Suprapubic skin (tissue), 4 donors: Measurements from ENCODE around the gene PIKFYVE. TPM values are rescaled to one million over a fixed set of nuclear protein-coding genes. Genes with fewer than 3 reads are reported as not detected.

ENCODE experiments used
- DNase-seq, 2 donors: peaks; one replicate each; pipeline ENCODE4 v3.0.0-alpha.2; 2019; ENCODE audit warnings: low spot score in 2 of 2
- H3K27ac ChIP-seq: fragments of 200-600 bp; sonication (generic); one replicate; pipeline ENCODE4 v1.5.1; 2019
- H3K27me3 ChIP-seq: fragments of 200-600 bp; sonication (generic); one replicate; pipeline ENCODE4 v1.5.1; 2019
- H3K36me3 ChIP-seq: fragments of 200-600 bp; sonication (generic); one replicate; pipeline ENCODE4 v1.5.1; 2019
- H3K4me1 ChIP-seq: fragments of 200-600 bp; sonication (generic); one replicate; pipeline ENCODE4 v1.5.1; 2019
- H3K4me3 ChIP-seq: fragments of 200-600 bp; sonication (generic); one replicate; pipeline ENCODE4 v1.5.1; 2019; ENCODE audit warnings: mild to moderate bottlenecking
- H3K9me3 ChIP-seq: fragments of 200-600 bp; sonication (generic); one replicate; pipeline ENCODE4 v1.5.1; 2019
- EP300 ChIP-seq: sonication (generic); formaldehyde crosslinking; IDR thresholded peaks from one replicate; pipeline ENCODE4 v1.6.1; 2017; ENCODE audit warnings: antibody characterized with exemption
- POLR2A ChIP-seq, 2 donors: fragments of 450-650 bp; IDR thresholded peaks; one replicate each; pipeline ENCODE4 v1.6.1; 2017; ENCODE audit warnings: antibody characterized with exemption in 2 of 2, mild to moderate bottlenecking in 2 of 2, moderate library complexity in 2 of 2
- POLR2AphosphoS5 ChIP-seq, 3 donors: sonication (generic); formaldehyde crosslinking; IDR thresholded peaks; one replicate each; pipeline ENCODE4 v1.6.1; 2017; ENCODE audit warnings: antibody characterized with exemption in 3 of 3
- WGBS: methylation state at CpG from one replicate; pipeline ENCODE4 v1.1.5; 2018; 5-methylcytosine and 5-hydroxymethylcytosine counted together
- total RNA-seq, 4 donors: library from RNA; depleted of rRNA; stranded (reverse); fragments of >200 nt; gene quantifications; one replicate each; pipeline ENCODE4 v1.1.0, GENCODE V29; 2016
- TF ChIP-seq, protein P1 (sequence below), 2 donors: fragments of 200-600 bp in 1 of 2; fragments of 450-650 bp in 1 of 2; sonication (generic) in 1 of 2; IDR thresholded peaks; one replicate each; pipeline ENCODE4 v1.5.1; 2016 to 2019; ENCODE audit warnings: antibody characterized with exemption in 2 of 2, mild to moderate bottlenecking in 1 of 2, moderate library complexity in 1 of 2

Gene PIKFYVE
- total RNA-seq, 4 donors from 2014 or later: 25.0 to 55.9 (median 26.7) TPM

DNA sequence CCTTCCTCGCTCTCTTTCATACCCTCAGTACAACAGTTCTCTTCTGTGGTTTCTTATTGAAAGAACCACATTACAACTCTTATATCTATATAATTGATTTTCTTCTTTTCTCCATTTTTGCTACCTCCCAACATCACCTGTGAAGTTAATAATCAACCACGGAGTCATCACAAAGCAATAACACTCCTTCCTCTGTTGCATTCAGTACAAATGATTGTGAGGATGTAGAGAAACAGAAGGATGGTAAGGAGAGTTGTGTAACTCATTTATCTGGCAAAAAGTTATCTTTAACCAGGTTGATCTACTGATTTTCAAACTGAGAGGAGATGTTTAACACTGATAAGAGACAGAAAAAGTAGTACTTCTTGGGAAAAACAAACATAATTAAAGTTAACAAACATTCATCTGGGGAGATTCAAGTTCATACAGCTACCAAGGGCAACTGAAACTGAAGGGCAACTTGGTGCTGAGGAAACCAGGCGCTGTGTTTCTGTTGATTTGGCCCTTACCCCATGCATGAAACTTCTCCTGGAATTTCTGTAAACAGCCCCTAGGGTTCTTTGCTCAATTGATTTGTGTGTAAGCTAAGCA lies 25.3 kb upstream of the PIKFYVE start:
- no peaks in the 10 kb centered on the region for H3K4me1 ChIP-seq
- no peak overlapping the region for H3K4me3 ChIP-seq
- 90% methylated on average over 3 of the region's 3 CpGs for WGBS
- no peak for DNase-seq
- no peaks in the 10 kb centered on the region for H3K27me3 ChIP-seq
- no peak for TF ChIP-seq POLR2A (IDR thresholded peaks at IDR 0.05)
- TF ChIP-seq, protein P1, sequence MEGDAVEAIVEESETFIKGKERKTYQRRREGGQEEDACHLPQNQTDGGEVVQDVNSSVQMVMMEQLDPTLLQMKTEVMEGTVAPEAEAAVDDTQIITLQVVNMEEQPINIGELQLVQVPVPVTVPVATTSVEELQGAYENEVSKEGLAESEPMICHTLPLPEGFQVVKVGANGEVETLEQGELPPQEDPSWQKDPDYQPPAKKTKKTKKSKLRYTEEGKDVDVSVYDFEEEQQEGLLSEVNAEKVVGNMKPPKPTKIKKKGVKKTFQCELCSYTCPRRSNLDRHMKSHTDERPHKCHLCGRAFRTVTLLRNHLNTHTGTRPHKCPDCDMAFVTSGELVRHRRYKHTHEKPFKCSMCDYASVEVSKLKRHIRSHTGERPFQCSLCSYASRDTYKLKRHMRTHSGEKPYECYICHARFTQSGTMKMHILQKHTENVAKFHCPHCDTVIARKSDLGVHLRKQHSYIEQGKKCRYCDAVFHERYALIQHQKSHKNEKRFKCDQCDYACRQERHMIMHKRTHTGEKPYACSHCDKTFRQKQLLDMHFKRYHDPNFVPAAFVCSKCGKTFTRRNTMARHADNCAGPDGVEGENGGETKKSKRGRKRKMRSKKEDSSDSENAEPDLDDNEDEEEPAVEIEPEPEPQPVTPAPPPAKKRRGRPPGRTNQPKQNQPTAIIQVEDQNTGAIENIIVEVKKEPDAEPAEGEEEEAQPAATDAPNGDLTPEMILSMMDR (IDR thresholded peaks at IDR 0.05): no peak
- no peak for TF ChIP-seq POLR2AphosphoS5 (IDR thresholded peaks at IDR 0.05)
- TF ChIP-seq EP300: no peak
- peaks cover 78% of the 10 kb centered on the region for H3K36me3 ChIP-seq
- H3K27ac ChIP-seq: no peak overlapping the region
- H3K9me3 ChIP-seq: no peaks in the 10 kb centered on the region

- Histone ChIP-seq H3K9me3 (no peaks in the 10 kb centered on the region), H3K27me3 (no peaks in the 10 kb centered on the region), H3K27ac (no peak overlapping the region), H3K36me3 (peaks cover 58% of the 10 kb centered on the region), H3K4me1 (peaks cover 9% of the 10 kb centered on the region), H3K4me3 (no peak overlapping the region)
- no peak for DNase-seq
- TF ChIP-seq, protein P1 (IDR thresholded peaks at IDR 0.05): no peak
- TF ChIP-seq EP300 (no peak), POLR2AphosphoS5 (IDR thresholded peaks at IDR 0.05) (no peak), POLR2A (IDR thresholded peaks at IDR 0.05) (no peak)
Measured at GRCh38 chr2:208244422-208244821, 21.6 kb upstream of the PIKFYVE start.

GRCh38 chr2:208245746-208246145 lies 20.3 kb upstream of the PIKFYVE start:
- H3K36me3 ChIP-seq: peaks cover 50% of the 10 kb centered on the region
- DNase-seq: no peak
- 98% methylated on average over 3 of the region's 3 CpGs for WGBS

GRCh38 chr2:208248601-208249000 lies 17.5 kb upstream of the PIKFYVE start:
- TF ChIP-seq EP300 (no peak), POLR2AphosphoS5 (IDR thresholded peaks at IDR 0.05) (no peak), POLR2A (IDR thresholded peaks at IDR 0.05) (no peak)
- H3K4me1 ChIP-seq: peaks cover 42% of the 10 kb centered on the region
- H3K9me3 ChIP-seq: no peaks in the 10 kb centered on the region
- peaks cover 40% of the 10 kb centered on the region for H3K36me3 ChIP-seq
- DNase-seq: no peak
- 72% methylated on average over 3 of the region's 3 CpGs for WGBS
- H3K27ac ChIP-seq: no peak overlapping the region
- H3K4me3 ChIP-seq: no peak overlapping the region
- no peaks in the 10 kb centered on the region for H3K27me3 ChIP-seq

More at GRCh38 chr2:208245746-208246145, 20.3 kb upstream of the PIKFYVE start:
- Histone ChIP-seq H3K27ac (no peak overlapping the region), H3K27me3 (no peaks in the 10 kb centered on the region), H3K9me3 (no peaks in the 10 kb centered on the region), H3K4me1 (peaks cover 20% of the 10 kb centered on the region), H3K4me3 (no peak overlapping the region)
- TF ChIP-seq, protein P1 (IDR thresholded peaks at IDR 0.05): no peak
- TF ChIP-seq POLR2AphosphoS5 (IDR thresholded peaks at IDR 0.05) (no peak), POLR2A (IDR thresholded peaks at IDR 0.05) (no peak), EP300 (no peak)

GRCh38 chr2:208249296-208249695 lies 16.8 kb upstream of the PIKFYVE start:
- 82% methylated on average over 2 of the region's 2 CpGs for whole genome bisulfite sequencing
- H3K9me3 ChIP-seq: no peaks in the 10 kb centered on the region
- no peak overlapping the region for H3K27ac ChIP-seq
- TF ChIP-seq POLR2A (IDR thresholded peaks at IDR 0.05): no peak
- no peak for TF ChIP-seq POLR2AphosphoS5 (IDR thresholded peaks at IDR 0.05)
- TF ChIP-seq EP300: no peak
- TF ChIP-seq, protein P1 (IDR thresholded peaks at IDR 0.05): no peak
- DNase-seq: no peak
- no peaks in the 10 kb centered on the region for H3K27me3 ChIP-seq
- no peak overlapping the region for H3K4me3 ChIP-seq
- peaks cover 35% of the 10 kb centered on the region for H3K36me3 ChIP-seq
- peaks cover 49% of the 10 kb centered on the region for H3K4me1 ChIP-seq
